ENCODE results near the gene VSTM4.

The VSTM4 gene

DNA sequence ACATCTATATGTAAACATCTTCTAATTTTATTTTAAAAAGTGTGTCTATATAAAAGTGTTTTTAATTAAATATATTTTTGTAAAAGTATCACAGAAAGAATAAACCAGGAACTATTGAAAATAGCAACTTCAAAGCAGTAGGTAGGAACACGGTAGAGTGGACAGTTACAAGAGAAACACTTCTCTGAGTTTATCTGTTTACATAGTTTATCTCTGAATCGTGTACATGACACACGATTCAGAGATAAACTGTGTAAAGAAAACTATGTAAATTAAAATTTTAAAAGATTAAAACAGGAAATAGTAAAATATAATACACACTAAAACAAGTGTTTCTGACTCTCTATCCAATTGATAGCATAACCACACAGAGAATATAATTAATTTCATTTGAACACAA is 43.6 kb upstream of the VSTM4 start:
- H4K91ac ChIP-seq (ENCODE audit: low read length), result no peak overlapping the region
- H3K4me1 ChIP-seq (ENCODE audit: control insufficient read depth, insufficient read depth, low read depth, low read length), result peaks cover 3% of the 10 kb centered on the region
- no peak overlapping the region for H2BK12ac ChIP-seq (ENCODE audit: low read length in 2 of 2)
- H3K9me3 ChIP-seq (ENCODE audit: control insufficient read depth, low read length), result no peaks in the 10 kb centered on the region
- H3K4ac ChIP-seq (ENCODE audit: low read depth in 1 of 2, low read length in 2 of 2), result no peak overlapping the region
- no peak overlapping the region for H3K4me3 ChIP-seq (ENCODE audit: insufficient read depth in 1 of 2, low read depth in 1 of 2, low read length in 2 of 2)
- peaks cover 0 to 6% of the 10 kb centered on the region in 2 experiments for H3K27me3 ChIP-seq (ENCODE audit: control insufficient read depth in 1 of 2, insufficient read depth in 1 of 2, low read length in 2 of 2)
- no peak overlapping the region for H3K18ac ChIP-seq (ENCODE audit: low read depth in 1 of 2, low read length in 2 of 2)
- H2AFZ ChIP-seq (ENCODE audit: low read depth, low read length), result no peak overlapping the region
- no peak overlapping the region for H3K14ac ChIP-seq (ENCODE audit: low read length in 2 of 2)
- no peaks in the 10 kb centered on the region for H3K79me1 ChIP-seq (replicated peaks; ENCODE audit: low read length, poor library complexity, severe bottlenecking)
- DNase-seq, result no peak
- H3K36me3 ChIP-seq (ENCODE audit: control insufficient read depth in 1 of 2, insufficient read depth in 2 of 2, low read depth in 1 of 2, low read length in 2 of 2), result no peaks in the 10 kb centered on the region
- H2BK5ac ChIP-seq (ENCODE audit: low read depth, low read length, poor library complexity, severe bottlenecking), result no peak overlapping the region
- no peak overlapping the region for H4K8ac ChIP-seq (ENCODE audit: low read length)
- no peak overlapping the region for H3K9ac ChIP-seq (ENCODE audit: low read length)
- no peak overlapping the region for H2BK15ac ChIP-seq (ENCODE audit: low read depth, poor library complexity, severe bottlenecking)
- H3K27ac ChIP-seq (ENCODE audit: low read length, poor library complexity, severe bottlenecking), result no peak overlapping the region
- H3K23ac ChIP-seq (ENCODE audit: low read length in 2 of 2), result no peak overlapping the region
- H3K4me2 ChIP-seq (ENCODE audit: low read length, poor library complexity, severe bottlenecking), result no peak overlapping the region
- H2BK120ac ChIP-seq (ENCODE audit: low read depth, low read length), result no peak overlapping the region
- WGBS, result no CpG with 5 or more reads among the region's 3 CpGs
- H2AK5ac ChIP-seq (ENCODE audit: low read length, severe bottlenecking), result no peak overlapping the region

DNA sequence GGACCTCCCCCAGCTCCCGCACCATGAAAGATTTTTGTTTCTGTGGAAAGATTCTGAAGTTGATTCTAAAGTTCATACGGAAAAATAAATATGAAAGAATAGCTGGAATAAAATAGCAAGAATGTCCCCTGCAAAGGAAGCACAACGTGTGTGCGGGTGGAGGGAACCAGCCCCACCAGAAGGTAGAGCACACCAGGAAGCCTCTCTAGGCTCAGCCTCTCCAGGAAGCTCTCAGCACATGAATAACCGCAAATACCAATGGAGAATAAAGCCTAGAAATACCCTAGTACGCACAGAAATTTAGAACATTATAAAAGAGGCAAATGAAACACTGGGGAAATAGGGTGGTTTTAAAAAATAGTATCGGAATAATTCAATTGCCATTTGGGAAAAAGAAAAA is 43.1 kb upstream of the VSTM4 start:
- peaks cover 2% of the 10 kb centered on the region for H3K4me1 ChIP-seq (ENCODE audit: control insufficient read depth, insufficient read depth, low read depth, low read length)
- DNase-seq, result no peak
- peaks cover 0 to 6% of the 10 kb centered on the region in 2 experiments for H3K27me3 ChIP-seq (ENCODE audit: control insufficient read depth in 1 of 2, insufficient read depth in 1 of 2, low read length in 2 of 2)
- no peak overlapping the region for H4K91ac ChIP-seq (ENCODE audit: low read length)
- no peak overlapping the region for H3K9ac ChIP-seq (ENCODE audit: low read length)
- H2AFZ ChIP-seq (ENCODE audit: low read depth, low read length), result no peak overlapping the region
- H3K23ac ChIP-seq (ENCODE audit: low read length in 2 of 2), result no peak overlapping the region
- H3K4ac ChIP-seq (ENCODE audit: low read depth in 1 of 2, low read length in 2 of 2), result no peak overlapping the region
- no peaks in the 10 kb centered on the region for H3K9me3 ChIP-seq (ENCODE audit: control insufficient read depth, low read length)
- H2BK12ac ChIP-seq (ENCODE audit: low read length in 2 of 2), result no peak overlapping the region
- no peak overlapping the region for H2BK120ac ChIP-seq (ENCODE audit: low read depth, low read length)
- no peak overlapping the region for H2BK15ac ChIP-seq (ENCODE audit: low read depth, poor library complexity, severe bottlenecking)
- H3K36me3 ChIP-seq (ENCODE audit: control insufficient read depth in 1 of 2, insufficient read depth in 2 of 2, low read depth in 1 of 2, low read length in 2 of 2), result no peaks in the 10 kb centered on the region
- H3K4me3 ChIP-seq (ENCODE audit: insufficient read depth in 1 of 2, low read depth in 1 of 2, low read length in 2 of 2), result no peak overlapping the region
- H3K27ac ChIP-seq (ENCODE audit: low read length, poor library complexity, severe bottlenecking), result no peak overlapping the region
- no peak overlapping the region for H2AK5ac ChIP-seq (ENCODE audit: low read length, severe bottlenecking)
- no peak overlapping the region for H4K8ac ChIP-seq (ENCODE audit: low read length)
- H3K18ac ChIP-seq (ENCODE audit: low read depth in 1 of 2, low read length in 2 of 2), result no peak overlapping the region
- WGBS, result 56% methylated on average over 4 of the region's 7 CpGs
- no peak overlapping the region for H3K4me2 ChIP-seq (ENCODE audit: low read length, poor library complexity, severe bottlenecking)
- no peaks in the 10 kb centered on the region for H3K79me1 ChIP-seq (replicated peaks; ENCODE audit: low read length, poor library complexity, severe bottlenecking)
- no peak overlapping the region for H3K14ac ChIP-seq (ENCODE audit: low read length in 2 of 2)
- H2BK5ac ChIP-seq (ENCODE audit: low read depth, low read length, poor library complexity, severe bottlenecking), result no peak overlapping the region

GRCh38 chr10:49157229-49157628 is 41.9 kb upstream of the VSTM4 start:
- no peak overlapping the region for H2BK12ac ChIP-seq (ENCODE audit: low read length in 2 of 2)
- 82% methylated on average over 2 of the region's 3 CpGs for WGBS
- peaks cover 2% of the 10 kb centered on the region for H3K4me1 ChIP-seq (ENCODE audit: control insufficient read depth, insufficient read depth, low read depth, low read length)
- no peak overlapping the region for H2BK5ac ChIP-seq (ENCODE audit: low read depth, low read length, poor library complexity, severe bottlenecking)
- H3K23ac ChIP-seq (ENCODE audit: low read length in 2 of 2), result no peak overlapping the region
- no peak overlapping the region for H2AK5ac ChIP-seq (ENCODE audit: low read length, severe bottlenecking)
- no peak overlapping the region for H3K27ac ChIP-seq (ENCODE audit: low read length, poor library complexity, severe bottlenecking)
- DNase-seq, result no peak
- no peak overlapping the region for H4K91ac ChIP-seq (ENCODE audit: low read length)
- no peaks in the 10 kb centered on the region for H3K9me3 ChIP-seq (ENCODE audit: control insufficient read depth, low read length)
- H2BK120ac ChIP-seq (ENCODE audit: low read depth, low read length), result no peak overlapping the region
- H3K4ac ChIP-seq (ENCODE audit: low read depth in 1 of 2, low read length in 2 of 2), result no peak overlapping the region
- H3K4me3 ChIP-seq (ENCODE audit: insufficient read depth in 1 of 2, low read depth in 1 of 2, low read length in 2 of 2), result no peak overlapping the region
- H2BK15ac ChIP-seq (ENCODE audit: low read depth, poor library complexity, severe bottlenecking), result no peak overlapping the region
- H3K14ac ChIP-seq (ENCODE audit: low read length in 2 of 2), result no peak overlapping the region
- H3K27me3 ChIP-seq (ENCODE audit: control insufficient read depth in 1 of 2, insufficient read depth in 1 of 2, low read length in 2 of 2), result peaks cover 0 to 4% of the 10 kb centered on the region in 2 experiments
- H3K4me2 ChIP-seq (ENCODE audit: low read length, poor library complexity, severe bottlenecking), result no peak overlapping the region
- H4K8ac ChIP-seq (ENCODE audit: low read length), result no peak overlapping the region
- H2AFZ ChIP-seq (ENCODE audit: low read depth, low read length), result no peak overlapping the region
- no peak overlapping the region for H3K18ac ChIP-seq (ENCODE audit: low read depth in 1 of 2, low read length in 2 of 2)
- H3K9ac ChIP-seq (ENCODE audit: low read length), result no peak overlapping the region
- H3K36me3 ChIP-seq (ENCODE audit: control insufficient read depth in 1 of 2, insufficient read depth in 2 of 2, low read depth in 1 of 2, low read length in 2 of 2), result no peaks in the 10 kb centered on the region
- H3K79me1 ChIP-seq (replicated peaks; ENCODE audit: low read length, poor library complexity, severe bottlenecking), result no peaks in the 10 kb centered on the region

- Histone ChIP-seq H3K4me1 (ENCODE audit: control insufficient read depth, insufficient read depth, low read depth, low read length) (peaks cover 2% of the 10 kb centered on the region), H2AK5ac (ENCODE audit: low read length, severe bottlenecking) (no peak overlapping the region)
- 80% methylated on average over 6 of the region's 6 CpGs for WGBS
Measured at GRCh38 chr10:49154641-49155040, 39.3 kb upstream of the VSTM4 start.

More at GRCh38 chr10:49154641-49155040, 39.3 kb upstream of the VSTM4 start:
- H2BK5ac ChIP-seq (ENCODE audit: low read depth, low read length, poor library complexity, severe bottlenecking), result no peak overlapping the region
- H4K8ac ChIP-seq (ENCODE audit: low read length), result no peak overlapping the region
- H2BK15ac ChIP-seq (ENCODE audit: low read depth, poor library complexity, severe bottlenecking), result no peak overlapping the region
- no peak for DNase-seq
- H3K23ac ChIP-seq (ENCODE audit: low read length in 2 of 2), result no peak overlapping the region
- no peaks in the 10 kb centered on the region for H3K36me3 ChIP-seq (ENCODE audit: control insufficient read depth in 1 of 2, insufficient read depth in 2 of 2, low read depth in 1 of 2, low read length in 2 of 2)
- H3K14ac ChIP-seq (ENCODE audit: low read length in 2 of 2), result no peak overlapping the region
- no peaks in the 10 kb centered on the region for H3K79me1 ChIP-seq (replicated peaks; ENCODE audit: low read length, poor library complexity, severe bottlenecking)
- no peak overlapping the region for H3K27ac ChIP-seq (ENCODE audit: low read length, poor library complexity, severe bottlenecking)
- H4K91ac ChIP-seq (ENCODE audit: low read length), result no peak overlapping the region
- H2AFZ ChIP-seq (ENCODE audit: low read depth, low read length), result no peak overlapping the region
- no peak overlapping the region for H3K4me3 ChIP-seq (ENCODE audit: insufficient read depth in 1 of 2, low read depth in 1 of 2, low read length in 2 of 2)
- no peak overlapping the region for H3K4me2 ChIP-seq (ENCODE audit: low read length, poor library complexity, severe bottlenecking)
- no peak overlapping the region for H2BK120ac ChIP-seq (ENCODE audit: low read depth, low read length)
- no peak overlapping the region for H3K9ac ChIP-seq (ENCODE audit: low read length)
- no peak overlapping the region for H3K4ac ChIP-seq (ENCODE audit: low read depth in 1 of 2, low read length in 2 of 2)
- no peak overlapping the region for H3K18ac ChIP-seq (ENCODE audit: low read depth in 1 of 2, low read length in 2 of 2)
- H3K27me3 ChIP-seq (ENCODE audit: control insufficient read depth in 1 of 2, insufficient read depth in 1 of 2, low read length in 2 of 2), result peaks cover 0 to 7% of the 10 kb centered on the region in 2 experiments
- H3K9me3 ChIP-seq (ENCODE audit: control insufficient read depth, low read length), result no peaks in the 10 kb centered on the region
- no peak overlapping the region for H2BK12ac ChIP-seq (ENCODE audit: low read length in 2 of 2)

Data from mesenchymal stem cell (in vitro differentiated cells and primary cell).